Measurements from ENCODE around the gene KBTBD4.

KBTBD4 gene

GRCh38 chr11:47538741-47539565 is 39.8 kb downstream of the KBTBD4 start:
- ChIA-PET POLR2A (interaction anchor here (0.8 to 1.2 kb wide), 2 partner anchors 13 to 26 kb away, joined by 3 to 5 read pairs; partner anchors contain the start of gene PTPMT1), CTCF (interaction anchor here (0.6 to 5.5 kb wide), 5 partner anchors 12 to 165 kb away, joined by 3 to 49 read pairs (median 4); partner anchors contain the start of gene CELF1)
- DNase-seq (ENCODE audit: low read depth, low spot score) = no peak
- no peak overlapping the region for H3K4me3 ChIP-seq (ENCODE audit: low read depth, low read length)
- TF ChIP-seq, protein P1, sequence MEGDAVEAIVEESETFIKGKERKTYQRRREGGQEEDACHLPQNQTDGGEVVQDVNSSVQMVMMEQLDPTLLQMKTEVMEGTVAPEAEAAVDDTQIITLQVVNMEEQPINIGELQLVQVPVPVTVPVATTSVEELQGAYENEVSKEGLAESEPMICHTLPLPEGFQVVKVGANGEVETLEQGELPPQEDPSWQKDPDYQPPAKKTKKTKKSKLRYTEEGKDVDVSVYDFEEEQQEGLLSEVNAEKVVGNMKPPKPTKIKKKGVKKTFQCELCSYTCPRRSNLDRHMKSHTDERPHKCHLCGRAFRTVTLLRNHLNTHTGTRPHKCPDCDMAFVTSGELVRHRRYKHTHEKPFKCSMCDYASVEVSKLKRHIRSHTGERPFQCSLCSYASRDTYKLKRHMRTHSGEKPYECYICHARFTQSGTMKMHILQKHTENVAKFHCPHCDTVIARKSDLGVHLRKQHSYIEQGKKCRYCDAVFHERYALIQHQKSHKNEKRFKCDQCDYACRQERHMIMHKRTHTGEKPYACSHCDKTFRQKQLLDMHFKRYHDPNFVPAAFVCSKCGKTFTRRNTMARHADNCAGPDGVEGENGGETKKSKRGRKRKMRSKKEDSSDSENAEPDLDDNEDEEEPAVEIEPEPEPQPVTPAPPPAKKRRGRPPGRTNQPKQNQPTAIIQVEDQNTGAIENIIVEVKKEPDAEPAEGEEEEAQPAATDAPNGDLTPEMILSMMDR (IDR thresholded peaks at IDR 0.05; ENCODE audit: insufficient read depth, low read length, missing control alignments) = no peak

DNA sequence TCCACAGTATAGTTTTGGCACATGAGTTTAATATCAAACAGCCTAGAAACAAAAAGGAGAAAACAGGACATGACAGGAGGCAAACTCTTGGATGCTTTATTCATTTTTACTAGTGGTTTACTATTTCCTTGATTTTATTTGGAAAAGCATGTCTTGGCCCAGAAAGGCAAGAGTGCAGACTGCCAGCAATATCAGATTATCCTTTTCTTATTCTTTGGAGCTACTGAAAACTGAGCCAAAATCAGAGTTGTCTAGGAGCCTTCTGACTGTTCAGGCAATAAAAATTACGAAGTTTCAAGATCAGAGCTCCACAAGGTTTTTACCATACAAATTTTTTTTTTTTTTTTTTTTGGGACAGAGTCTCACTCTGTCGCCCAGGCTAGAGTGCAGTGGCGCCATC is 41.9 kb downstream of the KBTBD4 start:
- POLR2A ChIA-PET = interaction anchor here (0.9 to 1.2 kb wide), 2 partner anchors 15 to 28 kb away, joined by 3 to 4 read pairs; no protein-coding TSS in a partner anchor
- no peak overlapping the region for H3K4me3 ChIP-seq (ENCODE audit: low read depth, low read length)
- no peak for DNase-seq (ENCODE audit: low read depth, low spot score)
- CTCF ChIA-PET = interaction anchor here (5.5 kb wide), 1 partner anchor 16 kb away, joined by 49 read pairs; the partner anchor contains the start of gene CELF1
- TF ChIP-seq, protein P1 (IDR thresholded peaks at IDR 0.05; ENCODE audit: insufficient read depth, low read length, missing control alignments) = no peak

- POLR2A ChIA-PET = no interaction called here
- CTCF ChIA-PET = interaction anchor here (1.2 to 1.9 kb wide), 2 partner anchors 18 to 80 kb away, joined by 3 to 10 read pairs; partner anchors contain the start of gene CELF1
- TF ChIP-seq, protein P1 (IDR thresholded peaks at IDR 0.05; ENCODE audit: insufficient read depth, low read length, missing control alignments) = no peak
- no peak overlapping the region for H3K4me3 ChIP-seq (ENCODE audit: low read depth, low read length)
- no peak for DNase-seq (ENCODE audit: low read depth, low spot score)
Observed at GRCh38 chr11:47534704-47535251, 44.0 kb downstream of the KBTBD4 start.

DNA sequence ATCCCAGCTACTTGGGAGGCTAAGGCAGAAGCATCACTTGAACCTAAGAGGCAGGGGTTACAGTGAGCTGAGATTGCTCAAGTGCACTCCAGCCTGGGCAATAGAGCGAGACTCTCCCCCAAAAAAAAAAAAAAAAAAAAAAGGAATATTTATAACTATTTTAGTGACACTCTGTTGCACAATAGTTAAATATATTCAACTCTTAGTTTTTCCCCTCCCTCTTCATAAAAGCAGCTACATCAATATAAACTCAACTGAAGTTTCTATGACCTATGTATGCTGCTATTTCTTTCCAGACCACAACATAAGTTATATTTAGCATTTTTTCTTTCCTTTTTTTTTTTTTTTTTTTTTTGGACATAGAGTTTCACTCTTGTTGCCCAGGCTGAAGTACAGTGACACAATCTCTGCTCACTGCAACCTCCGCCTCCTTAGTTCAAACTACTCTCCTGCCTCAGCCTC is 45.0 kb downstream of the KBTBD4 start:
- CTCF ChIA-PET = interaction anchor here (1.9 kb wide), 1 partner anchor 19 kb away, joined by 10 read pairs; the partner anchor contains the start of gene CELF1
- DNase-seq (ENCODE audit: low read depth, low spot score) = peak; percentile 68
- no peak overlapping the region for H3K4me3 ChIP-seq (ENCODE audit: low read depth, low read length)
- TF ChIP-seq, protein P1 (IDR thresholded peaks at IDR 0.05; ENCODE audit: insufficient read depth, low read length, missing control alignments) = no peak
- POLR2A ChIA-PET = interaction anchor here (0.6 to 1.4 kb wide), 3 partner anchors 9 to 77 kb away, joined by 3 to 8 read pairs (median 3); no protein-coding TSS in a partner anchor

GRCh38 chr11:47532597-47533213 is 46.1 kb downstream of the KBTBD4 start:
- ChIA-PET POLR2A (interaction anchor here (1.4 kb wide), 1 partner anchor 8 kb away, joined by 8 read pairs; no protein-coding TSS in a partner anchor), CTCF (interaction anchor here (0.7 to 1.6 kb wide), 4 partner anchors 20 to 84 kb away, joined by 3 to 8 read pairs (median 3); partner anchors contain the start of gene CELF1)
- DNase-seq (ENCODE audit: low read depth, low spot score) = no peak
- TF ChIP-seq, protein P1 (IDR thresholded peaks at IDR 0.05; ENCODE audit: insufficient read depth, low read length, missing control alignments) = no peak
- H3K4me3 ChIP-seq (ENCODE audit: low read depth, low read length) = no peak overlapping the region

Measured in AG04449 (cell line).